ENCODE results near the gene KIF6. TPM values are rescaled to one million over a fixed set of nuclear protein-coding genes. Genes with fewer than 3 reads are reported as not detected.

KIF6 gene
- total and polyA plus RNA-seq, 11 donors = 0.06 to 0.77 (median 0.48) TPM

DNA sequence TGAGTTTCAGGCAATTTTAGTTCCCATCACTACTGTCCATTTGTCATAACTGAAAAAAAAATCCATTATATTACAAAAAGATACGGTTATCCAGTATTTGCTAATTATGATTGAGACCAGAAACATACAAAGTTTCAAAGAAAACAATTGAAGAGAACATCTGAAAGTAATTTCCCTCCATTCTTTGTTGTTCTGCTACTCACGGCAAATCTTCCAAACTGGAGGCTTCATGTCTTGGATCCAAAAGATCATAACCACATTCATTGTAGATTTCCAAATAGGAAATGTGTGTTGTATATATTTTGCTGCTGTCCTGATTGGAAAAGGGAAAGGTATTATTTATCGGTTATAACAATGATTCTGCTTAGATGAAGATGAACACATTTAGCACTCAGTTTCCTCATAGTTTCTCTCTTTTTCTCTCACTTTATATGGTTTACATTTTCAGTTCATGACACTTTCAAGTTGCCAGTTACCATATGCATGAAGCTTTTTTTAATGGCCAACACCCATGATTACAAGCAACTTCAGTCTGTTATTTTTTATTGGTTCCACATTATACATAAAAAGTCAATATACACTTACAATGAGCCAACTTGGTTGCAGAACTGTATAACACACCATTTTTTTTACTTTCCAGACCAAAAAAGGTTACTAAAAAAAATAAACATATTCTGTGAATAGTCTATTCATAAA lies 90.4 kb downstream of the KIF6 start:
- 66 to 87% (median 77%) methylated on average over 3 of the region's 3 CpGs for WGBS, 4 donors
- Histone ChIP-seq H3K4me1 (no peaks in the 10 kb centered on the region), H3K4me3 (no peak overlapping the region), H3K27me3 (peaks cover 0 to 3% (median 0%) of the 10 kb centered on the region in 9 donors), H3K27ac (no peak overlapping the region), H3K36me3 (no peaks in the 10 kb centered on the region), H3K9me3 (peaks cover 0 to 7% (median 0%) of the 10 kb centered on the region in 12 donors)
- DNase-seq (no peak), ATAC-seq (no peak)
- TF ChIP-seq POLR2A (IDR thresholded peaks at IDR 0.05) = no peak
- TF ChIP-seq, protein P1, sequence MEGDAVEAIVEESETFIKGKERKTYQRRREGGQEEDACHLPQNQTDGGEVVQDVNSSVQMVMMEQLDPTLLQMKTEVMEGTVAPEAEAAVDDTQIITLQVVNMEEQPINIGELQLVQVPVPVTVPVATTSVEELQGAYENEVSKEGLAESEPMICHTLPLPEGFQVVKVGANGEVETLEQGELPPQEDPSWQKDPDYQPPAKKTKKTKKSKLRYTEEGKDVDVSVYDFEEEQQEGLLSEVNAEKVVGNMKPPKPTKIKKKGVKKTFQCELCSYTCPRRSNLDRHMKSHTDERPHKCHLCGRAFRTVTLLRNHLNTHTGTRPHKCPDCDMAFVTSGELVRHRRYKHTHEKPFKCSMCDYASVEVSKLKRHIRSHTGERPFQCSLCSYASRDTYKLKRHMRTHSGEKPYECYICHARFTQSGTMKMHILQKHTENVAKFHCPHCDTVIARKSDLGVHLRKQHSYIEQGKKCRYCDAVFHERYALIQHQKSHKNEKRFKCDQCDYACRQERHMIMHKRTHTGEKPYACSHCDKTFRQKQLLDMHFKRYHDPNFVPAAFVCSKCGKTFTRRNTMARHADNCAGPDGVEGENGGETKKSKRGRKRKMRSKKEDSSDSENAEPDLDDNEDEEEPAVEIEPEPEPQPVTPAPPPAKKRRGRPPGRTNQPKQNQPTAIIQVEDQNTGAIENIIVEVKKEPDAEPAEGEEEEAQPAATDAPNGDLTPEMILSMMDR (IDR thresholded peaks at IDR 0.05) = no peak
- intact Hi-C loops (cut with DNase I) = no loop called here

DNA sequence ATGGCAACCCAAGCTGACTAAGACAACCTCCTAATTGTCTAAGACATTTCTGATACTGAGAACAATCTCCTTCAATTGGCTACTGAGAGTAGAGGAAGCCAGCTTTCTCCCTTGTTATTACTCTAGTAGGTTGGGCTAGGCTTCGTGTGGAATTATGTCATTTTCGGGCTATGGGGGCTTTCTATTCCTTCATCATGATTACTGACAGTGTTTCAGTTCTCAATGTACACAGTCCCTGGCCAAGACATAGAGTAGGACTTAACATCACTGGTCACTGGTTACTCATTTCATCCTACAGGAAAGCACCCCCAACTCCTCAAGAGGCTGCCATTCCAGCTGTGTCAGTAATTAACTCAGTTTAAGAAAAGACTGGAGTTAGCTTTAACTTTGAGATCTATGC lies 100.0 kb downstream of the KIF6 start:
- DNase-seq (no peak), ATAC-seq (no peak)
- H3K27me3 ChIP-seq = peaks cover 0 to 3% (median 0%) of the 10 kb centered on the region in 9 donors
- H3K4me1 ChIP-seq = no peaks in the 10 kb centered on the region
- intact Hi-C loops (cut with DNase I) = no loop called here
- no peak overlapping the region for H3K27ac ChIP-seq
- WGBS, 4 donors = 89 to 93% (median 91%) methylated on average over 2 of the region's 2 CpGs
- H3K9me3 ChIP-seq = peaks cover 0 to 7% (median 0%) of the 10 kb centered on the region in 12 donors
- TF ChIP-seq, protein P1 (IDR thresholded peaks at IDR 0.05) = no peak
- no peak for TF ChIP-seq POLR2A (IDR thresholded peaks at IDR 0.05)
- H3K36me3 ChIP-seq = no peaks in the 10 kb centered on the region
- no peak overlapping the region for H3K4me3 ChIP-seq

DNA sequence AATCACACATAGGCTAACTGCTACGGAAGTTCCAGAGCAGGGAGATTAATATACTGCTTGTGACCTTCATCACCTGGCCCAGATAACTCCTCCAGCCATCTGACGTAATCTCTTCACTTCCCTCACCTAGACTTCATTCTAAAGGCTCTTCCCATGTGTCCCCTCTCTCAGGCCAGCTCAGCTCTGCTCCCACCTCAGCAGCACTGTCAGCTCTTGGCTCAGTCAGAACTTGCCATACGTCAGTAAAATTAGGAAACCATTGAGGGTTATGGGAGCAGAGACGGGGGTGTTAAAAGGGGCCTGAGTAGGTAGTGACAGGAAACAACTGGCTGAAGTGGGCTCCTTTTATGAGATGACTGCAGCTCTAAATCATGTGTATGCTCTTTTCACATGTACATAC lies 101.5 kb downstream of the KIF6 start:
- DNase-seq = no peak
- H3K27me3 ChIP-seq = peaks cover 0 to 2% (median 0%) of the 10 kb centered on the region in 9 donors
- ATAC-seq = no peak
- intact Hi-C loops (cut with DNase I) = no loop called here
- H3K36me3 ChIP-seq = no peaks in the 10 kb centered on the region
- WGBS, 4 donors = 44 to 65% (median 53%) methylated on average over 4 of the region's 4 CpGs
- no peaks in the 10 kb centered on the region for H3K4me1 ChIP-seq
- no peak for TF ChIP-seq POLR2A (IDR thresholded peaks at IDR 0.05)
- TF ChIP-seq, protein P1 (IDR thresholded peaks at IDR 0.05) = no peak
- H3K9me3 ChIP-seq = no peaks in the 10 kb centered on the region
- no peak overlapping the region for H3K27ac ChIP-seq
- no peak overlapping the region for H3K4me3 ChIP-seq

DNA sequence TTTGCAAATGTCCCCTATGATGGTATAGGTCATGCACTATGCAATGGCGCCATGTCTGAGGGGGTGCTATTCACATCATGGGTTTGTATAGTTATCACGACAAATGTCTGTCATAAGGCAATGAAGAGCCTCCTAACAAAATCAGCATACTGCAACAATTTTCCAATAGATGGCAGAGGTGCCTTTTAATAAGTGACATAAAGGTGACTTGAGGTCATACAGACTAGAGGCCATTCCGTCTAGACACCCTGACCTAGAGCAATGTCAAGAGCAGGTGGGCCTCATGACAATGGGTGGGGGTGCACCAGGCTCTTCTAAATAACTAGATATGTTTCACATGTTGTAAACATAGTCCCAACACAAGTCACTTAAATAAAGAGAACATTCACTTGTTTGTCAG lies 107.7 kb downstream of the KIF6 start:
- Histone ChIP-seq H3K4me3 (no peak overlapping the region), H3K4me1 (no peaks in the 10 kb centered on the region), H3K27ac (no peak overlapping the region), H3K36me3 (no peaks in the 10 kb centered on the region), H3K27me3 (no peaks in the 10 kb centered on the region), H3K9me3 (no peaks in the 10 kb centered on the region)
- TF ChIP-seq, protein P1 (IDR thresholded peaks at IDR 0.05) = no peak
- TF ChIP-seq POLR2A (IDR thresholded peaks at IDR 0.05) = no peak
- DNase-seq (no peak), ATAC-seq (no peak)
- intact Hi-C loops (cut with DNase I) = no loop called here
- WGBS, 4 donors = 72 to 81% (median 78%) methylated on average over 3 of the region's 3 CpGs
